WERI-Rb-1 (cell line): ENCODE data around the gene P2RY12.

Experiments used
- DNase-seq: peaks from one replicate; pipeline ENCODE4 v3.0.0-alpha.2; 2020
- H3K27ac ChIP-seq: fragments of 250-450 bp; sonication (Bioruptor Pico); 2 replicates; pipeline ENCODE4 v1.5.1; 2020; ENCODE audit warnings: mild to moderate bottlenecking, moderate library complexity
- H3K27me3 ChIP-seq: fragments of 250-450 bp; sonication (Bioruptor Pico); 2 replicates; pipeline ENCODE4 v1.5.1; 2021; ENCODE audit warnings: mild to moderate bottlenecking, low read depth, moderate library complexity; ENCODE audit not compliant: insufficient read depth, severe bottlenecking
- H3K36me3 ChIP-seq: fragments of 250-450 bp; sonication (Bioruptor Pico); 2 replicates; pipeline ENCODE4 v1.5.1; 2020; ENCODE audit warnings: mild to moderate bottlenecking, moderate library complexity
- H3K4me3 ChIP-seq: 2 replicates; pipeline ENCODE4 v1.5.1; 2011; ENCODE audit warnings: low read depth, mild to moderate bottlenecking, control low read depth, low read length
- H3K9me3 ChIP-seq: fragments of 250-450 bp; sonication (Bioruptor Pico); 2 replicates; pipeline ENCODE4 v1.5.1; 2021; ENCODE audit warnings: mild to moderate bottlenecking, moderate library complexity; ENCODE audit not compliant: severe bottlenecking
- TF ChIP-seq, protein P1 (sequence below): IDR thresholded peaks from 2 replicates; pipeline ENCODE4 v1.5.1; 2011; ENCODE audit warnings: low read depth, mild to moderate bottlenecking, control low read depth, inconsistent platforms, low read length

Gene P2RY12

GRCh38 chr3:151351219-151351618, 33.3 kb downstream of the P2RY12 start:
- Histone ChIP-seq H3K27ac (no peak overlapping the region), H3K4me3 (no peak overlapping the region), H3K9me3 (no peaks in the 10 kb centered on the region), H3K36me3 (no peaks in the 10 kb centered on the region), H3K27me3 (no peaks in the 10 kb centered on the region)
- TF ChIP-seq, protein P1, sequence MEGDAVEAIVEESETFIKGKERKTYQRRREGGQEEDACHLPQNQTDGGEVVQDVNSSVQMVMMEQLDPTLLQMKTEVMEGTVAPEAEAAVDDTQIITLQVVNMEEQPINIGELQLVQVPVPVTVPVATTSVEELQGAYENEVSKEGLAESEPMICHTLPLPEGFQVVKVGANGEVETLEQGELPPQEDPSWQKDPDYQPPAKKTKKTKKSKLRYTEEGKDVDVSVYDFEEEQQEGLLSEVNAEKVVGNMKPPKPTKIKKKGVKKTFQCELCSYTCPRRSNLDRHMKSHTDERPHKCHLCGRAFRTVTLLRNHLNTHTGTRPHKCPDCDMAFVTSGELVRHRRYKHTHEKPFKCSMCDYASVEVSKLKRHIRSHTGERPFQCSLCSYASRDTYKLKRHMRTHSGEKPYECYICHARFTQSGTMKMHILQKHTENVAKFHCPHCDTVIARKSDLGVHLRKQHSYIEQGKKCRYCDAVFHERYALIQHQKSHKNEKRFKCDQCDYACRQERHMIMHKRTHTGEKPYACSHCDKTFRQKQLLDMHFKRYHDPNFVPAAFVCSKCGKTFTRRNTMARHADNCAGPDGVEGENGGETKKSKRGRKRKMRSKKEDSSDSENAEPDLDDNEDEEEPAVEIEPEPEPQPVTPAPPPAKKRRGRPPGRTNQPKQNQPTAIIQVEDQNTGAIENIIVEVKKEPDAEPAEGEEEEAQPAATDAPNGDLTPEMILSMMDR, result no peak
- no peak for DNase-seq

GRCh38 chr3:151350656-151351055, 33.9 kb downstream of the P2RY12 start:
- Histone ChIP-seq H3K27me3 (no peaks in the 10 kb centered on the region), H3K4me3 (no peak overlapping the region), H3K36me3 (no peaks in the 10 kb centered on the region), H3K9me3 (no peaks in the 10 kb centered on the region), H3K27ac (no peak overlapping the region)
- TF ChIP-seq, protein P1, result no peak
- DNase-seq, result no peak

DNA sequence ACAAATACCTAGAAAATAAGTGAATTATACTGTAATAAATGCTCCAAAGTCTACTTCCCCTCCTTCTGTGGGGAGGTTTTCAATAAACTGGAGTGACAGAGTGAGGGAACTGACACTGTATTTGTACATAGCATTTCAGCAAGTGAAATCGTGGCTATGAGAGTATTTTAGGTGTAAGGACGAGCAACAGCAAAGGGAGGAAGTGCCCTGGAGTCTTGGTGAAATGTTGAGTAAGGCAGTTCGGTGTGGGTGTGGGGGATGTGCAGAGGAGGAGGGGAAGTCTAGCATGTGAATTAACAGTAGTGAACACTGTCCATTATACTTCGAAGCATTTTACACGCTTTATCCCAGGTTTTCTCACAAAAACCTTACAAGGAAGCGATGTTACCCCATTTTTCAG, 37.1 kb downstream of the P2RY12 start:
- Histone ChIP-seq H3K27me3 (no peaks in the 10 kb centered on the region), H3K27ac (no peak overlapping the region), H3K36me3 (no peaks in the 10 kb centered on the region), H3K4me3 (no peak overlapping the region), H3K9me3 (no peaks in the 10 kb centered on the region)
- TF ChIP-seq, protein P1, result no peak
- no peak for DNase-seq

DNA sequence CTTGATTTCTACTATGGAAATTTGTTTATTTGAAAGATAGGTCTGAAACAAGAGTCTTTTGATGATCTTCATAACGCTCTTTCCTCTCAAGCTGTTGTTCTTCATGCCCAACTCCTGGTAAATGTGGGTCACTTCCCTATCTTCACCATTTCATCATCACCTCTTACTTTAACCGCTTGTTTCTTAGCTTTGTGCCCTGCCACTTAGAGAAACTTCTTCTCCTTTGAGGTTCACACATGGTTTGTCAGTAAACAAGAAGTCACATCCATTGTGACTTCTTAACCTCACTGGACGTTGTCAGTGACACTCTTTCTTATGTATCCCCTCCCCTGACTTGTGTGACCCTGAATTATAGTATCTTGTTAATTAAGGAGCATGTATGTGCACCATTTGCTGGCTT, 38.3 kb downstream of the P2RY12 start:
- no peaks in the 10 kb centered on the region for H3K36me3 ChIP-seq
- TF ChIP-seq, protein P1, result no peak
- no peaks in the 10 kb centered on the region for H3K27me3 ChIP-seq
- no peaks in the 10 kb centered on the region for H3K9me3 ChIP-seq
- no peak overlapping the region for H3K4me3 ChIP-seq
- H3K27ac ChIP-seq, result no peak overlapping the region
- DNase-seq, result no peak

- Histone ChIP-seq H3K27me3 (peaks cover 2% of the 10 kb centered on the region), H3K9me3 (no peaks in the 10 kb centered on the region), H3K27ac (no peak overlapping the region), H3K36me3 (no peaks in the 10 kb centered on the region), H3K4me3 (no peak overlapping the region)
- DNase-seq, result no peak
- TF ChIP-seq, protein P1, result no peak
Observed at GRCh38 chr3:151345859-151346258, 38.7 kb downstream of the P2RY12 start.

DNA sequence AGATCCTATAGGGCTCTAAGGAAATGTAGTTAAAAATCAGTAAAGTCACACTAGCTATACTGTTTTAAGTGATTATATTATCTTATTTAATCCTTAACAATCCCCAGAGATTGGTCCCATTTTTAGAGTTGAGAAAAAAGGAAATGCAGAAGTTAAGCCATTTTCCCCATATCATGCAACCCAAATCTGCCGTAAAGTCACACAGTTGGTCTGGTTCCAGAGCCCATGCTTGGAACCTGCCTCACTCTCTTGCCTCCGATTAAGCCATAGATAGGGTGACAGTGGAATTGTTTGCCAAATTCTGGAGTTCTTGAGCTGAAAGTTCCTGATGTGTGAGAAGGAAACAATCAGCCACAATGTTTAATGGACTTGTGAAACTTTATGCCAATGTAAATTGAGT, 52.9 kb downstream of the P2RY12 start:
- DNase-seq, result no peak
- Histone ChIP-seq H3K36me3 (no peaks in the 10 kb centered on the region), H3K9me3 (no peaks in the 10 kb centered on the region), H3K27me3 (no peaks in the 10 kb centered on the region), H3K4me3 (no peak overlapping the region), H3K27ac (no peak overlapping the region)
- TF ChIP-seq, protein P1, result no peak
